CD8-positive, alpha-beta memory T cell (primary cell): ENCODE measurements around the gene FAM149A. TPM values are rescaled to one million over a fixed set of nuclear protein-coding genes. Genes with fewer than 3 reads are reported as not detected.

Experiments used
- CTCF ChIA-PET: fragments of 350-600 bp; sonication (Branson Sonifier 250); formaldehyde crosslinking; loops from one replicate; lab custom pipeline; 2021; ENCODE audit warnings: antibody characterized with exemption; lab: Charles Lee
- POLR2A ChIA-PET: fragments of 350-600 bp; sonication (Branson Sonifier 250); formaldehyde crosslinking; loops from one replicate; lab custom pipeline; 2021; ENCODE audit warnings: antibody characterized with exemption; lab: Charles Lee
- DNase-seq, 5 donors: peaks; one replicate each; pipeline versions ENCODE4 v3.0.0 to v3.0.0-alpha.2; 2020 to 2022; ENCODE audit warnings: mixed read lengths in 1 of 5
- H3K27ac ChIP-seq: one replicate; pipeline ENCODE4 v1.7.0; 2013; ENCODE audit warnings: low read depth, mild to moderate bottlenecking, low read length, moderate library complexity
- H3K27me3 ChIP-seq: 2 replicates; pipeline ENCODE4 v1.7.0; 2013; ENCODE audit warnings: low read length, mild to moderate bottlenecking; ENCODE audit not compliant: insufficient read depth, poor library complexity, severe bottlenecking
- H3K36me3 ChIP-seq: 2 replicates; pipeline ENCODE4 v1.7.0; 2013; ENCODE audit warnings: mild to moderate bottlenecking, low read length, moderate library complexity; ENCODE audit not compliant: insufficient read depth
- H3K4me1 ChIP-seq: 2 replicates; pipeline ENCODE4 v1.7.0; 2013; ENCODE audit warnings: mild to moderate bottlenecking, low read length, moderate library complexity; ENCODE audit not compliant: insufficient read depth
- H3K4me3 ChIP-seq: 2 replicates; pipeline ENCODE4 v1.7.0; 2013; ENCODE audit warnings: mild to moderate bottlenecking, low read length
- H3K9me3 ChIP-seq: 2 replicates; pipeline ENCODE4 v1.7.0; 2013; ENCODE audit warnings: mild to moderate bottlenecking, low read length
- H3K27ac Mint-ChIP-seq, 8 donors: one replicate each; pipeline ENCODE4 v1.8.0; 2020 to 2021; ENCODE audit warnings: mixed read lengths in 8 of 8, mild to moderate bottlenecking in 6 of 8, inconsistent platforms in 3 of 8, moderate library complexity in 3 of 8
- H3K27me3 Mint-ChIP-seq, 2 donors: one replicate each; pipeline ENCODE4 v1.8.0; 2020 to 2021; ENCODE audit warnings: mixed read lengths in 2 of 2, mild to moderate bottlenecking in 1 of 2, moderate library complexity in 1 of 2
- H3K36me3 Mint-ChIP-seq, 3 donors: one replicate each; pipeline ENCODE4 v1.8.0; 2020 to 2021; ENCODE audit warnings: mixed read lengths in 3 of 3, inconsistent platforms in 1 of 3, mild to moderate bottlenecking in 1 of 3
- H3K4me1 Mint-ChIP-seq, 3 donors: one replicate each; pipeline ENCODE4 v1.8.0; 2020 to 2021; ENCODE audit warnings: mixed read lengths in 3 of 3, inconsistent platforms in 1 of 3, mild to moderate bottlenecking in 1 of 3
- H3K4me3 Mint-ChIP-seq, 7 donors: one replicate each; pipeline ENCODE4 v1.8.0; 2020 to 2021; ENCODE audit warnings: mixed read lengths in 7 of 7, mild to moderate bottlenecking in 6 of 7, moderate library complexity in 4 of 7, inconsistent platforms in 2 of 7
- H3K9me3 Mint-ChIP-seq, 5 donors: one replicate each; pipeline ENCODE4 v1.8.0; 2020 to 2022; ENCODE audit warnings: mixed read lengths in 5 of 5, mild to moderate bottlenecking in 3 of 5, moderate library complexity in 2 of 5, inconsistent platforms in 1 of 5
- polyA plus RNA-seq: library from polyadenylated mRNA; unstranded; fragments of 300-500 nt; fragmentation: Illumina TruSeq; gene quantifications from one replicate; pipeline ENCODE4 v1.2.3, GENCODE V29; 2021
- total RNA-seq, 2 experiments: library from RNA; stranded (reverse); gene quantifications; one replicate each; pipeline ENCODE4 v1.2.3, GENCODE V29; 2021

FAM149A gene
- total and polyA plus RNA-seq, 3 experiments from 2014 or later: 0.31 to 0.80 (median 0.46) TPM

- POLR2A ChIA-PET: no interaction called here
- peaks cover 0 to 4% (median 0%) of the 10 kb centered on the region in 5 donors for H3K9me3 Mint-ChIP-seq
- Histone ChIP-seq H3K36me3 (no peaks in the 10 kb centered on the region), H3K4me3 (no peak overlapping the region), H3K27ac (no peak overlapping the region), H3K27me3 (peaks cover 7% of the 10 kb centered on the region), H3K9me3 (no peaks in the 10 kb centered on the region), H3K4me1 (peaks cover 8% of the 10 kb centered on the region)
- peaks cover 37 to 45% of the 10 kb centered on the region in 2 donors for H3K27me3 Mint-ChIP-seq
- CTCF ChIA-PET: no interaction called here
- H3K36me3 Mint-ChIP-seq: no peaks in the 10 kb centered on the region
- H3K4me3 Mint-ChIP-seq: no peak overlapping the region
- no peak for DNase-seq
- H3K27ac Mint-ChIP-seq: no peak overlapping the region
- H3K4me1 Mint-ChIP-seq: peaks cover 5 to 13% (median 8%) of the 10 kb centered on the region in 3 donors
Observed at GRCh38 chr4:186108391-186108790, 3.9 kb downstream of the FAM149A start.

GRCh38 chr4:186109245-186109644 lies 4.7 kb downstream of the FAM149A start:
- POLR2A ChIA-PET: no interaction called here

DNA sequence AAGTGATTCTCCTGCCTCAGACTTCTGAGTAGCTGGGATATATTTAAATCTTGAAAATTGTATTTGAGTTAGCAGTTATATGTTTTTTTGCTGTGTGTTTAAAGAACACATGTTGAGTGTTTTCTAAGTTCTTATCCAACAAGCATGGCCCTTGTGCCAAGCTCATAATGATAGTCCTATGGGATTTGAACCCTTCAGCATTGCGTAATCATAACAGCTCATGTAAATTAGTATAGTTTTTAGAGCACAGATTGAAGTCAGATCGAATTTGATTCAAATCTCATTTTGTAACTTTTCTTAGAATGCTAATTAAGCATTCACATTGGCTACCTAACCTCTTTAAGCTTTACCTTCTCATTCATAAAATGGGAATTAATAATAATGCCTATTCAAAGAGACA lies 12.2 kb downstream of the FAM149A start:
- no peaks in the 10 kb centered on the region for H3K27me3 ChIP-seq
- no peaks in the 10 kb centered on the region for H3K9me3 ChIP-seq
- H3K36me3 Mint-ChIP-seq: no peaks in the 10 kb centered on the region
- ChIA-PET CTCF (interaction anchor here (1.5 kb wide), 1 partner anchor 13 kb away, joined by 4 read pairs; no protein-coding TSS in a partner anchor), POLR2A (no interaction called here)
- no peaks in the 10 kb centered on the region for H3K36me3 ChIP-seq
- H3K4me3 ChIP-seq: no peak overlapping the region
- DNase-seq: no peak
- no peak overlapping the region for H3K27ac Mint-ChIP-seq
- peaks cover 8 to 22% of the 10 kb centered on the region in 2 donors for H3K27me3 Mint-ChIP-seq
- no peaks in the 10 kb centered on the region for H3K4me1 Mint-ChIP-seq
- H3K27ac ChIP-seq: no peak overlapping the region
- H3K9me3 Mint-ChIP-seq: no peaks in the 10 kb centered on the region
- no peaks in the 10 kb centered on the region for H3K4me1 ChIP-seq
- no peak overlapping the region for H3K4me3 Mint-ChIP-seq

More at GRCh38 chr4:186109245-186109644, 4.7 kb downstream of the FAM149A start:
- CTCF ChIA-PET: no interaction called here
- Histone ChIP-seq H3K4me3 (no peak overlapping the region), H3K9me3 (no peaks in the 10 kb centered on the region), H3K36me3 (no peaks in the 10 kb centered on the region), H3K27me3 (peaks cover 7% of the 10 kb centered on the region), H3K4me1 (peaks cover 8% of the 10 kb centered on the region), H3K27ac (no peak overlapping the region)
- no peak for DNase-seq
- Mint-ChIP-seq H3K27ac (no peak overlapping the region), H3K4me1 (peaks cover 5 to 11% (median 8%) of the 10 kb centered on the region in 3 donors), H3K36me3 (no peaks in the 10 kb centered on the region), H3K9me3 (peaks cover 0 to 4% (median 0%) of the 10 kb centered on the region in 5 donors), H3K4me3 (no peak overlapping the region), H3K27me3 (peaks cover 30 to 37% of the 10 kb centered on the region in 2 donors)

DNA sequence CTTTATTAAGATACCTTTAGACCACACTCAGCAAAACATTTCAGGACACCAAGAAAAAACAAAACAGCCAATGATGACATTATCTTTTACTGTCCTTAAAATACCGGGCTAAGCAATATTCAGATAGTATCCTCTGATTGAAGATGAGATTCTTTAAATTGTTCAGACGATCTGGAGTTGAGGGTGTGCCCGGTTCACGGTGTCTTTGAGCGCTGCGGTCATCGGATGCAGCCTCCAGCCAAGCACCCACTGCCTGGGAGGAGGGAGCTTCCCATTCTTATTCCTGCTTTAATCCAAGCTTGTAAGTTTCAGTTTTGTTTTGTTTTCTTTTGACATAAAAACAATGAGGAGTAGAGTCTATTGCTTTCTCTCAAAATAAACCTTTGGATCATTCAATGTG lies 14.1 kb downstream of the FAM149A start:
- H3K27me3 ChIP-seq: no peaks in the 10 kb centered on the region
- H3K27me3 Mint-ChIP-seq: peaks cover 8 to 22% of the 10 kb centered on the region in 2 donors
- H3K4me3 ChIP-seq: no peak overlapping the region
- H3K36me3 Mint-ChIP-seq: no peaks in the 10 kb centered on the region
- H3K4me1 Mint-ChIP-seq: no peaks in the 10 kb centered on the region
- no peaks in the 10 kb centered on the region for H3K4me1 ChIP-seq
- H3K27ac ChIP-seq: no peak overlapping the region
- POLR2A ChIA-PET: no interaction called here
- no peak for DNase-seq
- H3K9me3 Mint-ChIP-seq: no peaks in the 10 kb centered on the region
- H3K36me3 ChIP-seq: no peaks in the 10 kb centered on the region
- H3K27ac Mint-ChIP-seq: no peak overlapping the region
- H3K4me3 Mint-ChIP-seq: no peak overlapping the region
- H3K9me3 ChIP-seq: no peaks in the 10 kb centered on the region
- CTCF ChIA-PET: no interaction called here

DNA sequence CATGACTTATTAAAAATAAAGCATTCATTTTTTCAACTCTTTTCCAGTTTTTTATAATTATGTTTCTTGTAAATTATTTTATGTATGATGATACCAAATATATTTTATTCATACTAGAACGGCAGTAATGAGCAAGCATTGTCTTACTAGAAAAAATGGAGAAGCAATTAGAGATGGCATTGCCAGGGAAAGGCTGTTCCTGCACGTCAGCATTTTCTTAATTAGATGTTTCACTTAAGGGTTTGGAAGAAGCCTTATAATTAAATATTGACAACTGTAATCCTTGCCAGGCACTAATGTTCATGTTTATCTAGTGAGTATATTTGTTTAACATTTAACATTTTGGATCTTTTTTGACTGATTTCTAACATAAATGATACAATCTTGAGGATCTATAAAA lies 16.6 kb downstream of the FAM149A start:
- H3K36me3 ChIP-seq: no peaks in the 10 kb centered on the region
- no peak for DNase-seq
- CTCF ChIA-PET: no interaction called here
- Mint-ChIP-seq H3K36me3 (no peaks in the 10 kb centered on the region), H3K27me3 (peaks cover 8 to 22% of the 10 kb centered on the region in 2 donors), H3K4me3 (no peak overlapping the region), H3K4me1 (no peaks in the 10 kb centered on the region), H3K9me3 (no peaks in the 10 kb centered on the region), H3K27ac (no peak overlapping the region)
- POLR2A ChIA-PET: no interaction called here
- H3K9me3 ChIP-seq: no peaks in the 10 kb centered on the region
- no peak overlapping the region for H3K4me3 ChIP-seq
- no peak overlapping the region for H3K27ac ChIP-seq
- no peaks in the 10 kb centered on the region for H3K27me3 ChIP-seq
- H3K4me1 ChIP-seq: no peaks in the 10 kb centered on the region

DNA sequence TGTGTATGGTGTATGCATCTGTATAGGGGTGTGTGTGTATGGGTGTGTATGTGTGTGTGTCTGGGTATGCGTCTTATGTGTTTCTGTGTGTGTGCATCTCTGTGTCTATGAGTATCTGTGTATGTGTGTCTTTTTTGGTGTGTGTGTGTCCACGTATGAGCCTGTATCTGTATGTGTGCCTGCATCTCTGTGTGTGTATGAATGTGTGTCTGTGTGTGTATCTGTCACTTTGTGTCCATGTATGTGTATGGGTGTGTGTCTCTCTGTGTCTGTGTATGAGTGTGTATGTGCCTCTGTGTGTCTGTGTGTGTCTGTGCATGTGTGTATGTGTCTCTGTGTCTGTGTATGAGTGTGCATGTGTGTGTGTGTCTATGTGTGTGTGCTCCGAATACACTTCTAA lies 24.3 kb downstream of the FAM149A start:
- no peak overlapping the region for H3K4me3 Mint-ChIP-seq
- H3K27me3 Mint-ChIP-seq: peaks cover 7 to 12% of the 10 kb centered on the region in 2 donors
- Histone ChIP-seq H3K9me3 (no peaks in the 10 kb centered on the region), H3K27ac (no peak overlapping the region), H3K36me3 (no peaks in the 10 kb centered on the region), H3K4me1 (no peaks in the 10 kb centered on the region), H3K4me3 (no peak overlapping the region), H3K27me3 (no peaks in the 10 kb centered on the region)
- ChIA-PET CTCF (interaction anchor here (1.2 kb wide), 1 partner anchor 12 kb away, joined by 4 read pairs; no protein-coding TSS in a partner anchor), POLR2A (no interaction called here)
- H3K4me1 Mint-ChIP-seq: no peaks in the 10 kb centered on the region
- no peak overlapping the region for H3K27ac Mint-ChIP-seq
- no peak for DNase-seq
- H3K36me3 Mint-ChIP-seq: no peaks in the 10 kb centered on the region
- no peaks in the 10 kb centered on the region for H3K9me3 Mint-ChIP-seq

DNA sequence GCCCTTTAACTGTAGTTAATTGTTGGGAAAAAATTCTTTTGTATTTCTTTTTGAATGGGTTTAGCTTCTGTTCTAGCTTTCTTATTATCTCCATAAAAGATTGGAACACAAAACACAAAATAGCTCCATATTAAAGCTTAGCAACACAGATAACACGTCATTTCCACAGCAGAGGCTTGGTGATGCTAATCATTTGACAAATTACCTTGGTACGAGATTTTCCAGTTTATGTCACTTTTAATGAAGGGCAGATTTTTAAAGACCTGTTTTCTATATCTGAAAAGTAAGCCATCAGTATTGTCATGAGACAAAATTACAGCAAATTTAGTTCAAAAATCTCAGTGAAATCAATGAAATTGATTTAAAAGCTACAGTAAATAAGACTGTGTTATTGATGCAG lies 27.4 kb downstream of the FAM149A start:
- Mint-ChIP-seq H3K27me3 (peaks cover 12% of the 10 kb centered on the region in 2 donors), H3K4me1 (peaks cover 0 to 5% (median 2%) of the 10 kb centered on the region in 3 donors), H3K36me3 (no peaks in the 10 kb centered on the region), H3K27ac (no peak overlapping the region), H3K4me3 (no peak overlapping the region), H3K9me3 (no peaks in the 10 kb centered on the region)
- POLR2A ChIA-PET: no interaction called here
- H3K9me3 ChIP-seq: no peaks in the 10 kb centered on the region
- CTCF ChIA-PET: no interaction called here
- no peak overlapping the region for H3K4me3 ChIP-seq
- H3K27ac ChIP-seq: no peak overlapping the region
- no peaks in the 10 kb centered on the region for H3K27me3 ChIP-seq
- no peaks in the 10 kb centered on the region for H3K4me1 ChIP-seq
- no peaks in the 10 kb centered on the region for H3K36me3 ChIP-seq
- no peak for DNase-seq

DNA sequence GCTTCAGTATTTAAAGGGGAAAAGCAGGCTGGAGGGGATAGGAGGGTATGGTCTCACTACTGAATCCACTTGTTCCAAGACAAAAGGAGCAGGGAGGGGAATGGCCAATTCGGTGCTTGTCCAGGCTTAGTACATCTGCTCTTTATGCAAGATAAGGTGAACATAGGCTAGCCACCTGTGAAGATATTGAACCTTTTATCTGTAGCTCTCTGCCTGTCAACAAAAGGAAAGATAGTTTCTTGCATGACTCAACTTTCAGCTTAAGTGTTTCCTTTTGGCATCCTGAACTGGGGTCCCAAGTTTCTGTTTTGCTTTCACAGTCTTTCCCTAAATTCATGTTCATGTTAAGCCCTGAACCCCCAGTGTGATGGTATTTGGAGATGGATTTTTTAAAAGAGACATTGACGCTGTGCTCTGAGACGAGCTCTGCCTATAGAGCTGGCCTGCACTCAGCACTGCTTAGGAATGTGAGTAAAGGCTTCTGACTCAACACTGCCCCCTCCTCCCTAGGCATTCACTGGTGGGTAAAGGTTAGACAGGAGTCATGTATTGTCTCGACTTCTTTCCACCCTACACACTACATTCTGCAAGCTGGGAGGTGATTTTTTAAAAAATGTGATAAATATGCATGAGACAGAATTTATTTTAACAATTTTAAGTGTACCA lies 28.2 kb downstream of the FAM149A start:
- no peaks in the 10 kb centered on the region for H3K36me3 ChIP-seq
- ChIA-PET CTCF (no interaction called here), POLR2A (no interaction called here)
- no peaks in the 10 kb centered on the region for H3K9me3 ChIP-seq
- no peak for DNase-seq
- Mint-ChIP-seq H3K27me3 (peaks cover 6 to 9% of the 10 kb centered on the region in 2 donors), H3K4me1 (peaks cover 0 to 9% (median 2%) of the 10 kb centered on the region in 3 donors), H3K9me3 (no peaks in the 10 kb centered on the region), H3K4me3 (no peak overlapping the region), H3K36me3 (no peaks in the 10 kb centered on the region), H3K27ac (no peak overlapping the region)
- H3K27me3 ChIP-seq: no peaks in the 10 kb centered on the region
- H3K4me3 ChIP-seq: no peak overlapping the region
- no peak overlapping the region for H3K27ac ChIP-seq
- no peaks in the 10 kb centered on the region for H3K4me1 ChIP-seq
